ENCODE data around the gene OGFOD1. TPM values are rescaled to one million over a fixed set of nuclear protein-coding genes. Genes with fewer than 3 reads are reported as not detected.

OGFOD1 gene
- total and polyA plus RNA-seq, 2 donors (not counting 3 experiments of a cell fraction or from before 2014, with no cell fraction given) = 26.6 to 54.8 TPM

DNA sequence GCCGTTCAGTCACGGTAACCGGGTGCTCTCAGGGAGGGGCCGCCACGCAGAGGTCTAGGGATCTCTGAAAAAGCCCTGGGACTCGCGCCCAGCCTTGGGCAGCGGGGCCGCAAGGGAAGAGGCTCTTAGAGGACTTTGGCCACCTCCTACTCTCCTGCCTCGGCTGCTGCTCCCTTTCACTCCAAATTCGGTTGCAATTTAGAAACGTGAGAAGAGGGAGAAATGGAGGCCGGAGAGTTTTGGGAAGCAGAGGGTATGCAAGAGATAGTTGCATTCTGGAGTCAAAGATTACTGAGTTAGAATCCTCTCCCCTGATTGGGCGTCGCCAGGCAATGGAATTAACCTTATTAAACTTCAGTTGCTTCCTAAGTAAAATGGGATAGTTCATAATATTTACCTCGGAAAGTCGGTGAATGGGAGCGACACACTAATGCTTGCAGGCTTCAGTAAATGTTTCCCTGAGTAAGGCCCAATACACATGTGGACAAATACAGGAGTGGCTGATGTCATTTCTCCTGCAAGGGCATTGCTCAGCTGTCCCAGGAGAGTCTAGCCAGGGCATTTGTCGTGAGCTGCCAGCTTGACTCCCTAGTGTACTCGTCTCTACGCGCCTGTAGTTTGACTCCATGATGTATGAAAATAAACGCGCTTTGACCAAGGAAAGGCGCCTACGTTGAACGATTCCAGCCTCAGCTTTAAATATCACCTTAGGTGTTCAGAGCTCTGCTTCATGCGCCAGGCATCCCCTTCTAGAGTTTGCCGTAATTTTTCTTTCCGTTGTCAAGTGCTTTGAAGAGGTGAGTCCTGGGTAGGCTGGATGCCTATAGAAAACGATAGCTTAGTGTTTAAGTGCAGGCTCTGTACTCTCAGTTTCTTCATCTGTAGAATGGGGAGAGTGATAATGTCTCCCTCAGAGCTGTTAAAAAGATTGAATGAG is 667 bp downstream of the OGFOD1 start:
- ChIA-PET CTCF (interaction anchor here (0.7 to 1.6 kb wide), 6 partner anchors 8 to 149 kb away, joined by 3 to 4 read pairs (median 3); no protein-coding TSS in a partner anchor), POLR2A (no interaction called here)
- peaks cover 63% of the 10 kb centered on the region for H3K79me2 ChIP-seq (ENCODE audit: control insufficient read depth, insufficient read depth, low read length)
- peaks cover 29% of the 10 kb centered on the region for H3K4me1 ChIP-seq (ENCODE audit: control insufficient read depth, extremely low read depth, insufficient read depth, low read length)
- H3K27ac ChIP-seq (ENCODE audit: insufficient read depth, low read depth, low read length) = peak overlapping the region; percentile 50
- no peaks in the 10 kb centered on the region for H4K20me1 ChIP-seq (replicated peaks; ENCODE audit: control insufficient read depth, extremely low read depth, insufficient read depth, low read length)
- H3K4me2 ChIP-seq (ENCODE audit: insufficient read depth, low read length) = peak overlapping the region; percentile 81
- H3K27me3 ChIP-seq (ENCODE audit: control insufficient read depth in 2 of 2, insufficient read depth in 2 of 2, low read length in 2 of 2) = no peaks in the 10 kb centered on the region
- H3K9ac ChIP-seq (replicated peaks; ENCODE audit: extremely low read depth, insufficient read depth, low read length) = peak overlapping the region; percentile 78
- BruUV-seq (replicated peaks) = TSS peak; percentile 43
- FAIRE-seq (no peak), DNase-seq (ENCODE audit: low read depth, low spot score) (peak; percentile 54)
- dilution Hi-C loops (cut with MboI; ENCODE audit: extremely low pct_ligation_motif_present, low sequenced_read_pairs) = no loop called here
- TF ChIP-seq FOS (IDR thresholded peaks at IDR 0.05; ENCODE audit: borderline replicate concordance, insufficient read depth, low read length) (no peak), POLR2AphosphoS5 (IDR thresholded peaks at IDR 0.05; ENCODE audit: insufficient read depth, low read depth, low read length) (no peak), MYC (IDR thresholded peaks at IDR 0.05; ENCODE audit: low read depth, low read length) (no peak), EZH2 (IDR thresholded peaks at IDR 0.05; ENCODE audit: borderline replicate concordance, low read depth, low read length, severe bottlenecking) (no peak), POLR2A (IDR thresholded peaks at IDR 0.05; ENCODE audit: low read depth, low read length) (no peak), JUN (IDR thresholded peaks at IDR 0.05; ENCODE audit: borderline replicate concordance, insufficient read depth, insufficient read length, low read depth) (no peak), GATA2 (IDR thresholded peaks at IDR 0.05; ENCODE audit: insufficient read depth, insufficient read length, low read depth, low read length) (no peak)
- TF ChIP-seq, protein P1, sequence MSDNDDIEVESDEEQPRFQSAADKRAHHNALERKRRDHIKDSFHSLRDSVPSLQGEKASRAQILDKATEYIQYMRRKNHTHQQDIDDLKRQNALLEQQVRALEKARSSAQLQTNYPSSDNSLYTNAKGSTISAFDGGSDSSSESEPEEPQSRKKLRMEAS (IDR thresholded peaks at IDR 0.05; ENCODE audit: insufficient read depth, insufficient read length) = no peak
- TF ChIP-seq, protein P2, sequence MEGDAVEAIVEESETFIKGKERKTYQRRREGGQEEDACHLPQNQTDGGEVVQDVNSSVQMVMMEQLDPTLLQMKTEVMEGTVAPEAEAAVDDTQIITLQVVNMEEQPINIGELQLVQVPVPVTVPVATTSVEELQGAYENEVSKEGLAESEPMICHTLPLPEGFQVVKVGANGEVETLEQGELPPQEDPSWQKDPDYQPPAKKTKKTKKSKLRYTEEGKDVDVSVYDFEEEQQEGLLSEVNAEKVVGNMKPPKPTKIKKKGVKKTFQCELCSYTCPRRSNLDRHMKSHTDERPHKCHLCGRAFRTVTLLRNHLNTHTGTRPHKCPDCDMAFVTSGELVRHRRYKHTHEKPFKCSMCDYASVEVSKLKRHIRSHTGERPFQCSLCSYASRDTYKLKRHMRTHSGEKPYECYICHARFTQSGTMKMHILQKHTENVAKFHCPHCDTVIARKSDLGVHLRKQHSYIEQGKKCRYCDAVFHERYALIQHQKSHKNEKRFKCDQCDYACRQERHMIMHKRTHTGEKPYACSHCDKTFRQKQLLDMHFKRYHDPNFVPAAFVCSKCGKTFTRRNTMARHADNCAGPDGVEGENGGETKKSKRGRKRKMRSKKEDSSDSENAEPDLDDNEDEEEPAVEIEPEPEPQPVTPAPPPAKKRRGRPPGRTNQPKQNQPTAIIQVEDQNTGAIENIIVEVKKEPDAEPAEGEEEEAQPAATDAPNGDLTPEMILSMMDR (IDR thresholded peaks at IDR 0.05; ENCODE audit: extremely low read depth in 1 of 2, insufficient read depth in 1 of 2, low read depth in 1 of 2, low read length in 2 of 2) = no peak
- peak overlapping the region; percentile 80 to 99 (median 84) for H3K4me3 ChIP-seq (replicated peaks in 1 of 3; ENCODE audit: insufficient read depth in 1 of 3, low read depth in 1 of 3, low read length in 3 of 3)
- H3K36me3 ChIP-seq (ENCODE audit: control insufficient read depth in 2 of 2, extremely low read depth in 1 of 2, insufficient read depth in 2 of 2, low read length in 2 of 2) = peaks cover 0 to 15% of the 10 kb centered on the region in 2 experiments
- intact Hi-C loops (cut with micrococcal nuclease) = loop anchor here (1.0 to 2.0 kb wide), 3 partner anchors 27 to 155 kb away; partner anchors contain the start of gene AMFR
- H3K9me3 ChIP-seq (replicated peaks; ENCODE audit: control insufficient read depth, insufficient read depth, low read length) = no peaks in the 10 kb centered on the region
- no peaks in the 10 kb centered on the region for H3K9me1 ChIP-seq (replicated peaks; ENCODE audit: control insufficient read depth, extremely low read depth, insufficient read depth, low read length)
- H2AFZ ChIP-seq (ENCODE audit: low read depth, low read length) = peak overlapping the region; percentile 51

All from endothelial cell of umbilical vein (primary cell).